Activated naive CD4-positive, alpha-beta T cell treated with anti-CD3 and anti-CD28 coated beads, Interleukin-2, amount 10 ng/mL, durations not matched to agents 7 days and 5 days (primary cell): ENCODE results near the gene AXIN2.
"Not testable (repeated sequence)": the region's sequence is repeated elsewhere in the genome, so short reads cannot be mapped to it uniquely, and the experiment has no call there.

Experiments used
- CTCF ChIA-PET: fragments of 350-600 bp; sonication (Branson Sonifier 250); formaldehyde crosslinking; loops from one replicate; lab custom pipeline; 2021; ENCODE audit warnings: antibody characterized with exemption; lab: Charles Lee
- DNase-seq: peaks from one replicate; pipeline ENCODE4 v3.0.0-alpha.2; 2020
- H3K27ac Mint-ChIP-seq: one replicate; pipeline ENCODE4 v1.8.0; 2021; ENCODE audit warnings: mild to moderate bottlenecking, moderate library complexity, mixed read lengths
- H3K27me3 Mint-ChIP-seq: one replicate; pipeline ENCODE4 v1.8.0; 2021; ENCODE audit warnings: mild to moderate bottlenecking, mixed read lengths
- H3K36me3 Mint-ChIP-seq: one replicate; pipeline ENCODE4 v1.8.0; 2021; ENCODE audit warnings: mixed read lengths
- H3K4me1 Mint-ChIP-seq: one replicate; pipeline ENCODE4 v1.8.0; 2021; ENCODE audit warnings: mixed read lengths
- H3K4me3 Mint-ChIP-seq: one replicate; pipeline ENCODE4 v1.8.0; 2021; ENCODE audit warnings: mild to moderate bottlenecking, moderate library complexity, mixed read lengths
- H3K9me3 Mint-ChIP-seq: one replicate; pipeline ENCODE4 v1.8.0; 2021; ENCODE audit warnings: mixed read lengths

The AXIN2 gene

DNA sequence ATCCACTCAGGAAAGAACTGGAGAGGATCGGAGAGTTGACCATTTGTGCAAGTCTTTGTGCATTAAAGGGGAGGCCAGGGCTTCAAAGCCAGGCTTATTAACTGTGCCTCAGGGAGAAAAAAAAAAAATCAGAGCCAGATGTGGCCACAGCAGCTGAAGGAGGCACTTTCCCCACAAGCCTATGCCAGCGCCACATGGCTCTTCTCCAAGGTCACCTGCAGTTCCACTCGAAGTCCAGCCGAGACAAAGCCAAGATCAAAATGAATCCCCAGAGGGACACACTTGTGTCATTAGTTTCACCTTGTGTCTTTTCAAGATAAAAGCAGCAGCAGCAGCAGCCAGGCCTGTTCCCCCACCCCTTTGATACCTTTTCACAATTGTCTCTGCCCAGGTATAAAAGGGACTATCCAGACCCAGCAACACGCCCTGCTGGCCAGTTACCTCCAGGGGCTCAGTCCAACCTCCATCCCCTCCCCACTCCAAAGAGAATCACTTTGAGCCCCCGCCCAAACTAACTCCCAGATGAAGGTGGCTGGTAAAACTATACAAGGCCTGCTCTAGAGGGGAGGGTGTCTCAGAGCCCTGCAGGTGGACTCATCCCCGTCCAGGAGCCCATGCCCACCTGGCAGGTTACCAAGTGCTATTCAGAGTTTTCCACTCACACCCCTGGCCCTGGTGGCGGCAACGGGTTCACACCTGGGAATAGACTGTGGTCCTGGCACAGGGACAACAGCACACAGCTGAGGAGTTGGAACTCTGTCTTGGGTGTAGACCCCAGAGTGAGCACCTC, 29.2 kb downstream of the AXIN2 start:
- no peak overlapping the region for H3K4me3 Mint-ChIP-seq
- H3K27ac Mint-ChIP-seq = no peak overlapping the region
- no peak for DNase-seq
- peaks cover 18% of the 10 kb centered on the region for H3K4me1 Mint-ChIP-seq
- H3K27me3 Mint-ChIP-seq = peaks cover 4% of the 10 kb centered on the region
- no peaks in the 10 kb centered on the region for H3K9me3 Mint-ChIP-seq
- CTCF ChIA-PET = no interaction called here
- peaks cover 66% of the 10 kb centered on the region for H3K36me3 Mint-ChIP-seq

DNA sequence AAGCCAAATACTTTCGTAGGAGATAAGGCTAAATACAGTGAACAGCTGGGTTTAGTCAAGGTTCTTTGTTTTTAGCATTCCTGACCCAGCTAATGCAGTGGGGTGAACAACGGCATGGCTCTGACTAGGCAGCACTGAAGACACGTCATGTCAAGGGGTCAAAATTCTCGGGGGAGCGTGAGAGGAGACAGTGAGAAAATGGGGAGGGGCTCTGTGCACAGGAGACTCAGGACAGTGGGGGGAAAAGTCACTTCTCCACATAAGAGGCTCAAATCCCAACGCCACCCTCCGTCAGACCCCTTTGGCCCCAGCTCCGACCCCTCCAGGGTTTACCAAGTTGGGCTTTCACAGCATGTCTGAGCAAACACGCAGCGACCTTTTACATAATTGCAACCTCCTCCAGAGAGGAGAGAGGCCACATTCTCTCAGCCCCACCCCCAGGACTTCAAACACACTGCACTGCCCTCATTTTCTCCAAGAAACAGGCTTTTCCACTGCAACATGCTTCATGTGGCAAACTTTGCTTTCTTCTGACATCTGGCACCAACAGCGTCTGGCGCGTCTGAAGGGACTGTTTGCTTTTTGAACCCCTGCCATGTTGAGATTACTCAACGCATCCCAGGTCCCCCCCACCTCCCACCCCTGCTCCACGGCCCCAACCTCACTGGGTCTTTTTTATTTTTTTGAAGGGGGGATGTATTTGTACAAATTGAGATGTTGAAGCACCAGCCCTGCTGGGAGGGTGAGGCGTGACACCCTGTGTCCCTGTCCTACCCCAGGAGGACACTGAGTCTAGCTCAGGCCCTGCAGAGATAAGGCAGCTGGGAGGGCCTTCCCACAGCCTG, 30.0 kb downstream of the AXIN2 start:
- Mint-ChIP-seq H3K27me3 (peaks cover 7% of the 10 kb centered on the region), H3K4me3 (no peak overlapping the region), H3K27ac (no peak overlapping the region), H3K4me1 (peaks cover 18% of the 10 kb centered on the region), H3K36me3 (peaks cover 60% of the 10 kb centered on the region), H3K9me3 (no peaks in the 10 kb centered on the region)
- CTCF ChIA-PET = no interaction called here
- DNase-seq = no peak

DNA sequence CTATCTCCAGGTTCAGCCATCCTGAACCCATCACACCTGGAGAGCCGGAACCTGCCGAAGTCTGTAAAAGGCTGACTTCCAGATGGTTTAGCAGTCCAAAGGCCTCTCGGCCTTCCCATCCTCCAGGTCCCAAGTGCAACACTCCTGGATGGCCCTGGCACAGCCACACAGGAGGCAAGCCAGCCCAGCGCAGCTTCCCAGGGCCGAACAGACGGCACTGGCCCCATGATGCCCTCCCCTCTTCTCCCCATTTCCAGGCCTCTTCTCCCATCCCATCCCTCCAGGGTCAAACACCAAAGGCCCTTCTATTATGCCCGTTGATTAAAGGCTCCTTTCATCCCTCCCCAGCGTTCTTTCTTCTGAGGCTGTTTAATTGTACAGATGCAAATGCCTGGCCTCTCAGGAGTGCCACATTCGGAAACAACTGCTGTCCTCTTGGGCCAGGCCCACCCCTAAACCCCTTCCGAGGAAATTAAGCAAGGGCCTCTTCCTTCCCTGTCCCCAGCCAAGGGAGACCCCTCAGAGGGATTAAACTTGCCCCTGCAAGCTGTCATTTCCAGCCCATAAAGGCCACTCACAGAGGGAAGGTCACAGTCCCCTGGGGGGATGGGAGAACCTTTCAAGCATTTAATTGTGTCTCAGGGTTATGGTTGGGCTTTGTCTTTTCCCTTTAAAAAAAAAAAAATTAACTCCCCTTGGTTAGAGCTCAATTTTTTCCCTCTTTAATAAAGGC, 30.8 kb downstream of the AXIN2 start:
- no peak overlapping the region for H3K4me3 Mint-ChIP-seq
- H3K9me3 Mint-ChIP-seq = no peaks in the 10 kb centered on the region
- CTCF ChIA-PET = no interaction called here
- H3K27ac Mint-ChIP-seq = no peak overlapping the region
- DNase-seq = no peak
- peaks cover 20% of the 10 kb centered on the region for H3K4me1 Mint-ChIP-seq
- peaks cover 7% of the 10 kb centered on the region for H3K27me3 Mint-ChIP-seq
- peaks cover 56% of the 10 kb centered on the region for H3K36me3 Mint-ChIP-seq

DNA sequence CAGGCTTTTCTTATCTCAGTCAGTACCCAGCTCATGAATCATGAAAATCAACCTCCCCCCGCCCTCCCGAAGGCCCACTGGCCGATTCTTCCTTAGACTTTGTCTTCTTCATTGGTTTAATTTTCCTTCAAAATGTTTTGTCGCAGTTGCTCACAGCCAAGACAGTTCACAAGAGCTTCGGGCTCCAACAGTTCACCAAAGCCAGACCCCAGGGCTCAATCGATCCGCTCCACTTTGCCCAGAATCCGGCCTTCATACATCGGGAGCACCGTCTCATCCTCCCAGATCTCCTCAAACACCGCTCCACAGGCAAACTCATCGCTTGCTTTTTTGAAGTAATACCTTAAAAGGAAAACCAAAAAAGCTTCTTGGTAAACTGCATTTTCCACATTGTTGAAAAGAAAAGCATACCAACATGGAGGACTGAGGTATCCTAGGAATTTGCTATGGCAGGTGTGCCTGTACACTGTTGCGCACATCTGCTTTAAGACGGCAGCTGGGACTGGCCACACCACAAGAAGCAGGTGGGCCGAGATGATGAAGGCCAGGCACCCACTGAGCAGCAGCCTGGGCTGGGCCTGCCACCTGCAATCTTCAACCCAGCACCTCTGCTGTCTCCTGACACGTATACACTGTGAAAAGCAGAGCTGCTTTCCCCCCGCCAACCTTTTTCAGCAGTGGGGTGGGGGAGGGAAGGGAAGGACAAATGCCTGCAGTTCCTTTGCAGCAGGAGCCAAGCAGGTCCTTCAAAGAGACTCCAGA, 31.5 kb downstream of the AXIN2 start:
- CTCF ChIA-PET = no interaction called here
- H3K4me1 Mint-ChIP-seq = peaks cover 26% of the 10 kb centered on the region
- DNase-seq = no peak
- H3K36me3 Mint-ChIP-seq = peaks cover 48% of the 10 kb centered on the region
- no peak overlapping the region for H3K27ac Mint-ChIP-seq
- H3K9me3 Mint-ChIP-seq = no peaks in the 10 kb centered on the region
- H3K4me3 Mint-ChIP-seq = no peak overlapping the region
- peaks cover 7% of the 10 kb centered on the region for H3K27me3 Mint-ChIP-seq

DNA sequence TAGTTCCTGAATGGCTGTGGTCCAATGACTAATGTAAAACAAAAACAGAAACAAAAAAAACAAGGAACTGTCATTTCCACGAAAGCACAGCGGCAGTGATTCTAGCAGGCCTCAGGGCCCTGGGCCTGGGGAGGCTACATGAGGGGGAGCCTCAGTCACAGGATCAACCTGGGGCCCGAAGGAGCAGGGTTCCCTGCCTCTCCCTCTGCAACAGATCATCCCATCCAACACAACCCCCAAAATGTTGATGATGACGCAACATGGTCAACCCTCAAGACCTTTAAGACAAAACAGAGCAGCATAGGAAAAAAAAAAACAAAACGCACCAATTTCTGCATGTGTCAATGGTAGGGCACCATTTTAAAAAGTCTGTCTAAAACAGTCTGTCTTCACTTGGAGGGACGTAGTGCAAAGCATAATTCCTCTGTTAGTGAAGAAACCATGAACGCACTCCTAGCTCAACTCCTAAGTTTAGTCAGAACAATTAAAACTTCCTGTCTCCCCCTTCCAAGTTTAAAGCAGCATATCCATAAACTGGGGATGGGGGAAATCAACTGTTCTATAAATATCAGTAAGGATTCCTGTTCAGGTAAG, 32.3 kb downstream of the AXIN2 start:
- CTCF ChIA-PET = no interaction called here
- Mint-ChIP-seq H3K4me3 (no peak overlapping the region), H3K4me1 (peaks cover 34% of the 10 kb centered on the region), H3K9me3 (no peaks in the 10 kb centered on the region), H3K27ac (peak overlapping the region; percentile 14), H3K27me3 (peaks cover 14% of the 10 kb centered on the region), H3K36me3 (peaks cover 46% of the 10 kb centered on the region)
- DNase-seq = no peak

DNA sequence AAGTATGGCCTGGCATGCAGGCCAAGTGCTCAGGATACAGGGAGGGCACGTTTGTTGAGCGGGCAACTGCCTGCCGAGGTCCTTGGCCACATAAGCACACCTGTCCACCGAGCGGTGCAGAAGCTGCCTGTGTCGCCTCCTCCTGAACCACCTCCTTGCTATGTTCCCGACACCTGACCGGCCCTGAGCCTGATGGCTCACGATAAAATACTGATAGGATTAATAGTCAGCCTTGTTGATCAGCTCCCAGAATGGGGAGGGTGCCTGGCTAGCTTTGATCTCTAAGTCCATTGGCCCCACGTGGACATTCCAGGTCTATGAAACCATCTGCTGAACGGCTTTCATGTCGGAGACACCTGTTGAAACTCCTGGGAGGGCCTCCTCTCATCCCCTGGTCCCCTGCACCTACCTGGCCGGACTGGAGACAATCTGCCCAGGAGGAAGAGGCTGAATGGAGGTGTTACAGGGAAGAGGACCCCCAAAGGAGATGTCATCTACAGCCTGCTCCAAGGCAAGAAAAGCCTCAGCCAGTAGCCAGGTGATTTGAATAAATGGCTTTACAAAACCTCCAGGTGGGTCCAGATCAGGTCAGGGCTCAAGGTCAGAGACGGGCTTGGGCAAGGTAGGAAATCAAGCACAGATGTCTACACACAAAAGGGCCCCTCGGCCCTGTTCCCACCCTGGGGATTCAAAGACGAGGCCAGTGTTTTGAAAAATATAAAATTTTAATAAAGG, 33.4 kb downstream of the AXIN2 start:
- Mint-ChIP-seq H3K4me3 (no peak overlapping the region), H3K9me3 (no peaks in the 10 kb centered on the region), H3K4me1 (peaks cover 43% of the 10 kb centered on the region), H3K27ac (no peak overlapping the region), H3K27me3 (peaks cover 21% of the 10 kb centered on the region), H3K36me3 (peaks cover 39% of the 10 kb centered on the region)
- CTCF ChIA-PET = no interaction called here
- no peak for DNase-seq

DNA sequence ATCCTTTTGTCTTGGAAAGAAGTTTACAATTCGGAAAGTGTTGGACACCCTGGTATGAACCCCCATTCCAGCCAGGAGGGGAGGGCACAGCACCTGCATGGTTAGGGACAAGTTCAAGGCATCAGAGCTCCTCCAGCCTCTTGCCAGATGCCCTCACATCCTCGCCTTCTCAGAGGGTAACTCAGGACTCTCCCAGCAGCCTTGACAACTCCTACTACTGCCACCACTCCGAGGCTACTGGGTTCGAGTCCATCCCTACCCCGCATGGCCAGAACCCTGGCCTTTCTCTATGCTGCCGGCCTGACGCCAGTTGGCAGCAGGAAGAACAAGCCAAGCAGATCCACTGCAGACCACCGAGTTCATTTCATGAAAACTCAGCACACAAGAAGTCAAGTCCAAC, 34.1 kb downstream of the AXIN2 start:
- Mint-ChIP-seq H3K27ac (no peak overlapping the region), H3K27me3 (peaks cover 27% of the 10 kb centered on the region), H3K4me3 (no peak overlapping the region), H3K4me1 (peaks cover 50% of the 10 kb centered on the region), H3K9me3 (no peaks in the 10 kb centered on the region), H3K36me3 (peaks cover 38% of the 10 kb centered on the region)
- no peak for DNase-seq
- CTCF ChIA-PET = no interaction called here

DNA sequence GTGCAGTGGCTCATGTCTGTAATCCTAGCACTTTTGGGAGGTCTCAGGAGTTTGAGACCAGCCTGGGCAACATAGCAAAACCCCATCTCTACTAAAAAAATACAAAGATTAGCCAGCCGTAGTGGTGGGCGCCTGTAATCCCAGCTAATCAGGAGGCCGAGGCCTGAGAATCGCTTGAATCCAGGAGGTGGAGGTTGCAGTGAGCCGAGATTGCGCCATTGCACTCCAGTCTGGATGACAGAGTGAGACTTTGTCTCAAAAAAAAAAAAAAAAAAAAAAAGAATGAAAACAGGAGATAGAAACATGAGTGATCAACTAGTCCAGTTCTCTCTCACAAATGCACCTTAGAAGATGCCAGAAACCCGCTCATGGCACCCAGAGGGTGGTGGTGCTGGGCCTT, 34.6 kb downstream of the AXIN2 start:
- H3K27me3 Mint-ChIP-seq = peaks cover 29% of the 10 kb centered on the region
- DNase-seq, H3K27ac Mint-ChIP-seq, H3K4me3 Mint-ChIP-seq, H3K9me3 Mint-ChIP-seq: not testable (repeated sequence)
- peaks cover 33% of the 10 kb centered on the region for H3K36me3 Mint-ChIP-seq
- CTCF ChIA-PET = interaction anchor here (0.7 kb wide), 1 partner anchor 29 kb away, joined by 3 read pairs; no protein-coding TSS in a partner anchor
- H3K4me1 Mint-ChIP-seq = peaks cover 54% of the 10 kb centered on the region

DNA sequence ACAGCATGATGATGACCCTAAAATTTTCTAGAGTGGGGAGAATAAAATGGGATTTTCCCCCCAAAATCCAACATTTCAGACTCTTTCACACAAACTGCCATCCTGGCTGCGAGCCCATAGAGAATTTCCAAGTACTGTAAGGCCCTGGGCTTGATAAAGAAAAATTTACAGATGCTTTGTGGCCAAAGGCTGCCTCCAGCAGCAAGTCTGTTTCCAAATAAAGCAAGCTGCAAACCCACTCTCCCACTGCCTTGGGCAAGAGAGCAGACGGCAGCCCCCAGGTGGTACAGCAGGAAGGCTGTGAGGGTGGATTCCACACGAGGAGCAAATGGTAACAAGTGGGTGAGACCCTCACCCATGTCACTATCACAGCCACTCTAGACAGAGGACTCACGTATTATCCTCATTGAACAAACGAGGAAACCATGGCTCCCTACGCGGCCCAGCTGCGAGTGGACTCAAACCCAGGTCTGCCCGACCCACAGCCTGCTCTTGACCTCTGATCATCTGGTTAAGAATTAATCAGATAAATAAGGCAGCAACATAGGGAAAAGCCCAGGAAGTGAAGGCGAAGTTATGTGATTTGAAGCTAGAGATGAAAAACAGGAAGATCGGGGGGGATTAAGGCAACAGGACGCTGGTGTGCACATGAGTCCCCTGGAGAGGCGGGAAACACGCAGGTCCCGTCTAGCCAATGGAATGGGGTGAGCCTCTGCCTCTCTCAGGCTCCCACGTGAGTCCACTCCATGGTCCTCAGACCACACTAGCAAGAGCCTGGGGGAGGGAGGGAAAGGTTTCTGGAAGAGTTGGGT, 37.4 kb downstream of the AXIN2 start:
- peak; percentile 41 for DNase-seq
- Mint-ChIP-seq H3K9me3 (no peaks in the 10 kb centered on the region), H3K36me3 (peaks cover 10% of the 10 kb centered on the region), H3K4me1 (peaks cover 60% of the 10 kb centered on the region), H3K27me3 (peaks cover 38% of the 10 kb centered on the region), H3K27ac (peak overlapping the region; percentile 95), H3K4me3 (peak overlapping the region; percentile 59)
- CTCF ChIA-PET = interaction anchor here (0.6 kb wide), 1 partner anchor 33 kb away, joined by 3 read pairs; no protein-coding TSS in a partner anchor

DNA sequence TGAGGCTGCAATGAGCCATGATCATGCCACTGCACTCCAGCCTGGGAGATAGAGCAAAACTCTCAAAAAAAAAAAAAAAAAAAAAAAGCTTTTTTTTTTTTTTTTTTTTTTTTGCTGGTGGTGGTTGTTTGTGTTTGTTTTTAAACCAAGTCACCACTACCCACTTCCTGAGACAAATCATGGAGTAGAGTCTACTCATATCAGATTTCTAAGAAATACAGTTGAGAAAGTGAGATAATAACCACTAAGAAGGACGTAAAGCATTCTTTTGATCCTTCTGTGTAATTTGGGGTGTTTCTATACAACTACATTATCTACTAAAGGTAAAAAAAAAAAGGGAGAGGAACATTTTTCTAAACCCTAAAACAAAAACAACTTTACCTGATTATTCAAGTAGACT, 38.0 kb downstream of the AXIN2 start:
- Mint-ChIP-seq H3K4me1 (peaks cover 56% of the 10 kb centered on the region), H3K9me3 (peaks cover 2% of the 10 kb centered on the region), H3K27ac (peak overlapping the region; percentile 95), H3K4me3 (peak overlapping the region; percentile 59), H3K36me3 (peaks cover 6% of the 10 kb centered on the region), H3K27me3 (peaks cover 44% of the 10 kb centered on the region)
- CTCF ChIA-PET = interaction anchor here (1.0 kb wide), 1 partner anchor 67 kb away, joined by 3 read pairs; no protein-coding TSS in a partner anchor
- peak; percentile 41 for DNase-seq

DNA sequence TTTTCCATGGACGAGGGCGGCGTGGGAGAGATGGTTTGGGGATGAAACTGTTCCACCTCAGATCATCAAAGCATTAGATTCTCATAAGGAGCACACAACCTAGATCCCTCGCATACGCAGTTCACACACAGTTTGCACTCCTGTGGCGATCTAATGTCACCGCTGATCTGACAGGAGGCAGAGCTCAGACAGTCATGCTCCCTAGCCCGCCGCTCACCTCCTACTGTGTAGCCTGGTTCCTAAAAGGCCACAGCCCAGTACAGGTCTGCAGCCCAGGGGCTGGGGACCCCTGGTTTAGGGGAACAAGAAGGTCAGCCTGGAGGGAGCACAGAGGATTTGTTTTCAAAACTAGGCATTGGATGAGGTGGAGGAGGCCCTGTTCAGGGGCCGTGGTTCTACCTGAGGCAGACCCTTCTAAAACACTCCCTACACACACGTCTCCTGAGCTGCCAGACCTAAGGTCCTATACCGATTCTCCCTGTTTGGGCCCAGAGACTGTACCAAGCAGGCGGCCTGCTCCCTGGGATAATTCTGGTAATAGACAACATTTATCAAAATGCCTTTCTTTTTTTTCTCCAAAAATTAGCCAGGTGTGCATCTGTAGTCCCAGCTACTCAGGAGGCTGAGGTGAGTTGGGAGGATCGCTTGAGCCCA, 38.6 kb downstream of the AXIN2 start:
- Mint-ChIP-seq H3K9me3 (peaks cover 2% of the 10 kb centered on the region), H3K27me3 (peaks cover 48% of the 10 kb centered on the region), H3K27ac (peak overlapping the region; percentile 84), H3K4me3 (peak overlapping the region; percentile 12), H3K36me3 (peaks cover 6% of the 10 kb centered on the region), H3K4me1 (peaks cover 56% of the 10 kb centered on the region)
- CTCF ChIA-PET = interaction anchor here (1.0 kb wide), 1 partner anchor 67 kb away, joined by 3 read pairs; no protein-coding TSS in a partner anchor
- no peak for DNase-seq

DNA sequence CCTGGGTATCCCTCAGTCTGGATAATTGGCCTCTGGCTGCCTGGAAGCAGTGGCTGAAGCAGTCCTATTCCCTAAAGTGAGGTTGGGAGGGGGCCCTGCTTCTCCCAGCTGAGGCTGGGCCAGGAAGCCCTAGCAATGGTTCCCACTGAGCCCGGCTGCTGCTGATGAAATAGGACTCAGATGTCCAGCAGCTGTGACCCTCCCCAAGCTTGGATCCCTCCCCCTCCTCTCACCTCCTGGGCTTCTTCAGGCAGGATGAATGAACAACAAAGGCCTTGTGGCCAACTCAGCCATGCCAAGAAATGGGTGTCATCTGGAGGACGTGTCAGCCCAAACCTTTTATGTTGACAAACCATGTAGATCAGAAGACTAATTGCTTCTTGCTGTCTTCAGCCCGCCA, 42.0 kb downstream of the AXIN2 start:
- H3K36me3 Mint-ChIP-seq = peaks cover 3% of the 10 kb centered on the region
- peaks cover 67% of the 10 kb centered on the region for H3K27me3 Mint-ChIP-seq
- CTCF ChIA-PET = no interaction called here
- H3K9me3 Mint-ChIP-seq = peaks cover 2% of the 10 kb centered on the region
- DNase-seq = no peak
- H3K27ac Mint-ChIP-seq = no peak overlapping the region
- peaks cover 44% of the 10 kb centered on the region for H3K4me1 Mint-ChIP-seq
- no peak overlapping the region for H3K4me3 Mint-ChIP-seq
